HG03066 (cell line): ENCODE measurements around the gene SMPDL3A.

ENCODE experiments used
- ATAC-seq: cut with Tn5 transposase; IDR thresholded peaks from one replicate; pipeline ENCODE4 v1.9.1; 2021; ENCODE audit warnings: low read depth; ENCODE audit not compliant: unreplicated experiment

The SMPDL3A gene

DNA sequence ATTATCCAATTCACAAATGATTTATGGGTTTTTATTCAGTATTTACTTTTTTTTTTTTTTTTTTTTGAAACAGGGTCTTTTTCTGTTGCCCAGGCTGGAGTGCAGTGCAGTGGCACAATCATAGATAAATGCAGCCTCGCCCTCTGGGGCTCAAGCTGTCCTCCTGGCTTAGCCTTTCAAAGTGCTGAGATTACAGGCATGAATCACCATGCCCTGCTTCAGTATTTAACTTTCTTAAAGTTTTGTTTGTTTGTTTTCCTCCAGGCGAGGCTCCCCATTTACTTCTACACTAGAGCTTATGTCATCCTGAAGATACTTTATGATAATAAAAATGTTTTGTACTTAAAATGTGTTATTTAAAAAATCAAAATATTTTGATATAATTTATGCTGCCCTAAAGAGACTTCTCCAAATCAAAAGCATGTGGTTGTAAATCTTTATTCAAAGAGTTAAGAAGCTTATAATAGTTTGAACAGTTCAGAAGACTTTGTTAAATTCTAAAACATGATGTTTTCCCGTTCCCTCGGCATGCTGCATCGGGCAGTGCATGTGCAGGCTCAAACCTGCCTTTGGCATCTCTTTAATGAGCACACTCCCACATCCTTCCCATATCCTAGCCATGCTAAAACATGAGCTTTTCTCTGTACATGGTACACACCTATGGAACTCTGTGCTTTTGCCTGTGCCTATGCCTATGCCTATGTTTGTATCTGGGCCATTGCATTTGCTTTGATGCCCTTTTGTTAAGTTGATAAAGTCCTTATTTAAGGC, 11.0 kb downstream of the SMPDL3A start:
- no peak for ATAC-seq

DNA sequence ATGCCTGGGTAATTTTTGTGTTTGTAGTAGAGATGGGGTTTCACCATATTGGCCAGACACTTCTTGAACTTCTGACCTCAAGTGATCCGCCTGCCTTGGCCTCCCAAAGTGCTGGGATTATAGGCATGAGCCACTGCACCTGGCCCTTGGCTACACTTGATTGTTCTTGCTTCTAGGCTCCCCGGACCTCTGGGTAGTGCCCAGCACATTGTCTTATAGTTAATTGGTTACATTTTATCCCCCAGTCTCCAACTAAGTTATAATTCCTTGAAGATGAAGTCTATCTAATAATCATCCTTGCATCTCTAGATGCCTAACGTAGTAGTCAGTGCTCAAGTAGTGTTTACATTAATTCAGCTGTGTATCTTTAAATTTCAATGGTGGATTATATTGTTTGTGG, 11.8 kb downstream of the SMPDL3A start:
- no peak for ATAC-seq

DNA sequence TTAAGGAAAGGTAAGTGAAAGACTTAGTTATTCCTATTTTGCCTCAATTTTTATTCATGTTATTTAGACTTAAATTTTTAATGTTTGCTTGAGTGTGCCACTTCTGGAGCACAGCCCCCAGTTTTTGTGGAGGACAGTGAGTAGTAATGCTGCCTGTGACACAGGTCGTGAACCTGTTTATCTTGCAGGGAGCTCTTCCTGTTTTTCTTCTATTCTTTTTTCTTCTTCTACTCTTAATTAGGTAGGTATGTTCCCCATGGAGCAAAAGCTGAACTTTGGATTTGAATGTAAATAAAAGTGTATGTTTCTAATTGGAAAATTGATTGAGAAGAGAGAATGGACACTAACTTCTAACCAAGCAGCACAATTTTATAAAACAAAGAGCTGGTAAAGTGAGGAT, 12.3 kb downstream of the SMPDL3A start:
- no peak for ATAC-seq

DNA sequence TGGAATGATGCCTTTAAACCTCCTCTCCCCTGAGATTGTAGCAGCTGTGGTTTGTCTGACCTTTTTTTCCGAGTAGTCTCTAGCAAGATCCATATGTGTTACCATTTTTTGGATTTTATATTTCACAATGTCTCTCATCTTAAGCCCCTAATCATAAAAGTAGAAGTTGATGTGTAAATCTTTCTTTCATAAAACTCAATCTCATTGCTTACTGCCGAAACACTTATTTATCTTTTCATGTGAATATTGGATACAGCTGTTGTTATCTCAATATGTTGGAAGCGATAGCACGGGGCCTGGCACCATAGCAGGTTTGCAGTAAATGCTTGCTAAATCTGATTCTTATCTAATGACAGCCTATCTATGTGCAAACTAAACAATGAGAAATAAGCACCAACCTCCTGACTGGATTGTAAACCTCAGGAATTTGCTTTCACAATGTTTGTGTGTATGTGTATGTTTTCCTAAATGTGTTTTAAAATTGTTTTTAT, 14.2 kb downstream of the SMPDL3A start:
- no peak for ATAC-seq

DNA sequence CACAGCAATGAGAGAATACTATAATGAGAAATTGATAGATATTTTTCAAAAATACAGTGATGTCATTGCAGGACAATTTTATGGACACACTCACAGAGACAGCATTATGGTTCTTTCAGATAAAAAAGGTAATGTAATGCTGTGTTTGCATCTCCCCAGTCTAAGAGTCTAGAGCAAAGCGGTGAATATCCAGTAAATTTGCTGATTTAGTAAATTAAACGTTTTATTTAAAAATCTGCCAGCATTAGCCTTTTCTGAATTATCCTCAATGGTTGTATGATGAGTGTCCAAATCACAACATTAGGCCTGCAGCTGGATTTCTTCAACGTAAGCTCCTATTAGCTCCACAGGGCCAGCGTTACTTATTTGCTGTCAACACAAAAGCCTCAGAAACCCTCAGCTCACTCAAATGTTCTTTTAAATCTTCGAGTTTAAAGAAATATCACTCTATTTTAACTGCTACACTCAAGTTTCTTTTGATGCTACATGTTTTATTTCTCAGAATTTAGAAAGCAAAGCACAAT, 16.0 kb downstream of the SMPDL3A start:
- no peak for ATAC-seq

DNA sequence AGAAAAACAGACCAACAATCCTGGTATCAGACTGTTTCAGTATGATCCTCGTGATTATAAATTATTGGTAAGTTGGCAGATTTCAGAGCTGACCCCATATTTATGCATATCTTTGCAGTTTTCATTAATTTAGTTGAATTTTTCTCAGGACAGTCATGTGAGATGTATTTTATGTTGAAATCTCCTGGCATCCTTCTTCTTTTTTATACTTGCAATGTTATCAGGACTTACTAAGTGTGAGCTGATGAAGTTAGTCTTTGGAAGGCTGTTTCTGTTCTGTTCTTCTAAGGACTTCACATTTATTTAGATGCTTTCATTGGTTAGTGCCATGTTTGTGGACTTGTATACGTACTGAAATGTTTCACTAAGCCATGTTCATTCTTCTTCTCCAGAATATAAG, 17.2 kb downstream of the SMPDL3A start:
- no peak for ATAC-seq

DNA sequence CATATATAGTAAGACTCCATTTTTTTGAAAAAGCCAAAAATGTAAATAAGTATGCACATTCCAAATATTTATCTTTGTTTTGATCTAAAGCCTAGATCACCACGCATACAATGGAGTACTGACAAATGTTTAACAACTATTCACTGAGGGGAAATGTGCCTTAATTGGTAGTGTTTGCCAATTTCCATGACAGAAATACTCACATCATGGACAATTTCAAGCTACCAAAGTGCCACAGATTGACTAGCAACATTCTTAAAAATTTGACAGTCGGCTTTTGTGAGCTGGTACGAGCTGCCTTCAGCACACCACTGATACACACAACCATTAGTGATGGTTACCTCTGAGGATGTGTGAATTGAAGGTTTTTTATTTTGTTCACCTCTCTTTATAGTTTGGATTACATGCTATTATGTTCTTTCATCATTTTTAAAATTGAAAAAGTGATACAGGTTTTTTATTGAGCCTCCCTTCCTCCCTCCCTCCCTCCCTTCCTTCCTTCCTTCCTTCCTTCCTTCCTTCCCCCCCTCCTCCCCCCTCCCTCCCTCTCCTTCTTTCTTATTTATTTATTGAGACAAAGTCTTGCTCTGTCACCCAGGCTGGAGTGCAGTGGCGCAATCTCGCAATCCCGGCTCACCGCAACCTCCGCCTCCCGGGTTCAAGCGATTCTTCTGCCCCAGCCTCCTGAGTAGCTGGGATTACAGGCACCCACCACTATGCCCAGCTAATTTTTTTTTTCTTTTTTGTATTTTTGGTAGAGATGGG, 19.2 kb downstream of the SMPDL3A start:
- no peak for ATAC-seq

DNA sequence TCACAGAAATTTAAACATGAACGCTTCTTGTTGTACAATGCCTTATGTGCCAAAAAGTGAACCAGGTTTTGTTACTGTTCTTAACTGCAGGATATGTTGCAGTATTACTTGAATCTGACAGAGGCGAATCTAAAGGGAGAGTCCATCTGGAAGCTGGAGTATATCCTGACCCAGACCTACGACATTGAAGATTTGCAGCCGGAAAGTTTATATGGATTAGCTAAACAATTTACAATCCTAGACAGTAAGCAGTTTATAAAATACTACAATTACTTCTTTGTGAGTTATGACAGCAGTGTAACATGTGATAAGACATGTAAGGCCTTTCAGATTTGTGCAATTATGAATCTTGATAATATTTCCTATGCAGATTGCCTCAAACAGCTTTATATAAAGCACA, 19.9 kb downstream of the SMPDL3A start:
- ATAC-seq, result no peak

DNA sequence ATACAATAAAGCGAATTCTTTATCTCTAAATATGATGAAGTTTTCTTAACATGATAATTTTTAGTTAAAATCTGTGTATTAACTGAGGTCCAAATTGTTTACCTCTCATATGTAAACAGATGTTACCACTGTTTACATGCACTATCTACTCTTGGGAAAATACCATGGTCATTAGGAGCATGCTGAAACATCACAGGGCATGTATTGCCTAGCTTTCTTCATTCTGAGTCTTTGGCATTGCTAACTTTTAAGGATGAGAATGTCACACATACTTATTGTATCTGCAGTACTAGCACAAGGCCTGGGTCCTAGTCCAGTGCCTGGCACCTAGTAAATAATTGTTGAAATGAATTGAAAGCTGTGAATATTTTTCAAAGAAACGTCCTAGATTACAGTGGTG, 20.6 kb downstream of the SMPDL3A start:
- ATAC-seq, result no peak

DNA sequence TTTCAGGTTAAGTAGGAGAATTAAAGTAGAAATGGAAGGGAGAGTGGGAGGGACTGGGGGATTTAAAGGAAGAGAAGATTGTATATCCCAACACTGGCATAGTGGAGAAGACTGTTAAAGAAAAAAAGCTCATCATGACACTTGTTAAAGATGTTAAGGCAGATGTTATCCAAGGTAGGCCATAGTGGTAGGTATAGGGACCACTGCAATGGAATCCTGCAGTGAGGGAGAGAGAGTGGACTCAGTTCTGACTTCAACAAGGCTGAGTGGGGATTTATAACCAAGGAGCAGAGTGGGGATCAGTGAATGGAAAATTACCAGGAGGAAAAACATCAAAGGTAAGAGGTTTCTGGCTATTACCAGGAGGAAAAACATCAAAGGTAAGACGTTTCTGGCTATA, 21.1 kb downstream of the SMPDL3A start:
- ATAC-seq, result no peak

DNA sequence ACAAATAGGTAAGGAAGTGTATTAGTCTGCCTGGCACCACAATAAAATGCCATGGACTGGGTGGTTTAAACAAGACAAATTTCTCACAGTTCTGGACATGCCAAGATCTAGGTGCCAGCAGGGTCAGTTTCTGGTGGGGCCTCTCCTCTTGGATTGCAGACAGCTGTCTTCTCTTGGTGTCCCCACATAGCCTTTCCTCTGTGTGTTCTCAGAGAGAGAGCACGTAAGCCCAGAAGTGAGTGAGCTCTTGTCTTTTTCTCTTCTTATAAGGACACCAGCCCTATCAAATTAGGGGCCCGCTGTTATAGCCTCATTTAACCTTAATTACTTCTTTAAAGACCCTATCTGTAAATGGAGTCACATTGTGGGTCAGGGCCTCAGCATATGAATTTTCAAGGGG, 28.3 kb downstream of the SMPDL3A start:
- ATAC-seq, result no peak

DNA sequence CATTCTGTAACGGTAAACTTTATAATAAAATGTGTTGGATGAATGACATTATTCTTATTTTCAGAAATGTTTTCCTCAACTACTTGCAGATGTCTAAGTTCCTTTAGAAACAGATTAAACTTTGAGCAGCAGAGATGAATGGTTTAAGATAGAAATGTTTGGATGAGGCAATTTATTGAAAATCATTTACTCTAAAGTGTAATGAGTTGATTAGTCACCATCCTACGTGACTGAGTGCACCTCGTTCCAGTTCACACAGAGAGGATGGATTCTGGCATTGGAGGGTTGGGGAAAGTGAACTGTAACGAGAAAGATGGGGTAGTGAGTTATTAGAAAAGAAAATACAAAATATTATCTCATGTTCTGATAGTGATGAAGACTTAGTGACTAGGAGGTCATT, 28.7 kb downstream of the SMPDL3A start:
- no peak for ATAC-seq

DNA sequence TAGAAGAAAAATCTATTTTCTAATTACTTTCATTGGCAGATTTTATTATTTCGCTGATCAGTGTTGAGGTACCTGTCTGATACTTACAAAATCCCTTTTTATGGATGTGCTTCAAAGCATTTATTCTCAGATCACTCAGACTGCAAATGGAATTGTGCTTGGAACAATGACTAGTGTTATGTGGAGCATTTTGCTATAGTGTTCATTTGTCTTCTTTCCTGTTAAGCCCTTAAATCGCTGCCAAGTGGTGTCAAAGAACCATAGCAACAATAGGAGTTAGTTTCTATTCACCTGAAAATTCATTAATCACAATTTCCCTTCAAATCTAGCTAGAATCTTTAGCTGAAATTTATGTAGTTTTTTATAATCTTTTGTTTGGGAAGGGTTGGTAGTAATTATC, 29.8 kb downstream of the SMPDL3A start:
- no peak for ATAC-seq

DNA sequence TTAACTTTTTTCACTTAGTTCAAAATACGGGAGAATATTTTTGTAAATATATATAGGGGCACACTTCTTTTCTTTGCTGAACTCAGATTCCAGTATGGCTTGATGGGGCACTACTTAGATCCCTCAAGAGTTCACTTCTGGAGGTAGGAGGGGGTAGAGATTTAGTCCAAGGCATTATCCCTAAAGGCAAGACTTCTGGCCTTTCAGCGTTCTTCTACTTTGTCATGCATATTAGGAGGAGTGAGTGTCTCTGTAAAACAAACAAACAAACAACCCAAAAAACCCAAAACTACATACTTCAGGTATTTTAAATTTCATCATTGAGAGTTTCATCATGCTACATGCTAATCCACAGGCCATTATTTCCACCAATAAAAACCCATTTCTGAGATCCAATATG, 32.0 kb downstream of the SMPDL3A start:
- no peak for ATAC-seq

DNA sequence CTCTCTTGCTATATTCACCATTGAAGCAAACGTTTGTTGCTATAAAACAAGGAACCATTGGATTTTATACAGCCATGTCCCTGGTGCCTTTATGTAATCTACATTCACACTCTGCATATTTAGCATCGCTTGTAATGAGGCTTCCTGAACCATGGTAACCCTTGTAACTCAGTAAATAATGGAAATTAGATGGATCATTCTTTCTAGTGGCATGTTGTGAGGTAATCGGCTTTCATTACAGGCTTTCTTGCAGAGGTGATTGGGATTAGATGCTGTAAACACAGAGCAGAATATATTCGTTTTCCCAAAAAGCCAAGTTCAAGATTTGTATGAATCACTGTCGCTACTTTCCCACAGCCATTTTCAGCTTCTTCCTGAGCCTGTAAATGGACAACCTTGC, 36.1 kb downstream of the SMPDL3A start:
- ATAC-seq, result no peak

DNA sequence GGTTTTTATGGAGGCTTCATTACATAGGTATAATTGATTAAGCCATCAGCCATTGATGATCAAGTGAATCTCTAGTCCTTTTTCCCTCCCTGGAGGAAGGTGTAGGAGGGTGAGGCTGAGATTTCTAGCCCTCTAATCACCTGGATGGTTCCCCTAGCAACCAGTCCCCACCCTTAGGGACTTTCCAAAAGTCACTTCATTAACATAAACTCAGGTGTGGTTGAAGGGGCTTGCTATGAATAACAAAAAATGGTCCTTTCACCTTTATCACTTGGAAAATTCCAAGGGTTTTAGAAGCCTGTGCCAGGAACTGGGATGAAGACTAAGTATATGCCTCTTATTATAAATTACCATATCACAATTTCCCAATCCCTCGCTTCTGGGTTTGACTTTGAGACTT, 40.4 kb downstream of the SMPDL3A start:
- no peak for ATAC-seq

DNA sequence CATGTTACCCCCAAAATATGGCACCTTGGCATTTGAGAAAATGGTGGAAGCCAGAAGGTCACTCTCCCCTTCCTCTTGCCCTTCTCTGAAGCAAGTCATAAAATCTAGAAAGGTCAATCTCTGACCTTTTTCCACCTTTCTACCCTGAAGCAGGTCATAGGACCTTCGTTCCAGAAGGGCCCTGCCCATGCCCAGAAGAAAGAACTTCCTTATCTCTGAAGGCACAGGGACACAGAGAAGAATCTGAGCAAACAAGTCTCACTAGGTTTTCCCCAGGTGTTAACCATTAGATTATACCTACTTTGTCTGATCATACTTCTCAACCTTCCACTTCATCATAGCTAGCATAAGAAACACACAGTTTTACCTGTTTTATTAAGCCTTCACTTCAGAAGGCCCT, 42.5 kb downstream of the SMPDL3A start:
- no peak for ATAC-seq

DNA sequence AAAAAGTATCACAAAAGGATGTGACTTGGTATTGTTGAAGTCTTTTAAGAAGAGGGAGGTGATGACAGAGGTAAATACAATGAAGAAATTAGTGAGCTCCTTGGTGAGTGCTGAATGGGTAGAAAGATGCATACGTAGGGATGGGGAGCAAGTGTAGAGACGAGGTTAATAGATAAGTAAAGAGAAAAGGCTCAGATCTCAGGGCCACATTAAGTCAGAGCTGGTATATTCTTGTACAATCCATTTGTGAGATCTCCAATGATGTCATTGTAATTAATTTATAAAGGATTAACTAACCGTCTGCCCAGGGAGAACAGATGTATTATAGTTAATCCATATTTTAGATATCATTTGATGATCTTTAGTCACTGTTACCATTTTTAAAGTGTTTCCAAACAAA, 43.4 kb downstream of the SMPDL3A start:
- ATAC-seq, result no peak

DNA sequence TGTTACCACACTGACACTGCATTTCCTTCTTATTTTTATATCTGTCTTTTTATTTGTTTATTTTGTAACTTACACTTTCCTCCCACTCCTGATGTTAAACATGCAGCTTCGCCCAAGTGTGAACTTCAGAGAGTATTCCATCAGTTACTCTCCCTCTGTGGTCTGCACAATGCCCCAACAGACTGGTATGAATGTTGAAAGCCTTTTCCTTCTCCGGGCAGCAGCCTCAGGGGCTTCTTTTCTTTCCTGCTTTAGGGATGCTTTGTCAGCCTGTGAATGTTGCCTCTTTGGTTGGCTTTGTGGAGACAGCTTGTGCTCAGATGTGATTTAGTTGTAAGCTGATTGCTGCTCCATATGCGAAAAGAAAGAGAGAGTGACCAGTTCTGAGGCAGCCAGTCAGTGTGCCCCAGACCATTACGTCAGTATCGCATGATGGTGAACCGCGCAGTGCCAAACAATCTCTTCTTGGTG, 44.0 kb downstream of the SMPDL3A start:
- no peak for ATAC-seq

DNA sequence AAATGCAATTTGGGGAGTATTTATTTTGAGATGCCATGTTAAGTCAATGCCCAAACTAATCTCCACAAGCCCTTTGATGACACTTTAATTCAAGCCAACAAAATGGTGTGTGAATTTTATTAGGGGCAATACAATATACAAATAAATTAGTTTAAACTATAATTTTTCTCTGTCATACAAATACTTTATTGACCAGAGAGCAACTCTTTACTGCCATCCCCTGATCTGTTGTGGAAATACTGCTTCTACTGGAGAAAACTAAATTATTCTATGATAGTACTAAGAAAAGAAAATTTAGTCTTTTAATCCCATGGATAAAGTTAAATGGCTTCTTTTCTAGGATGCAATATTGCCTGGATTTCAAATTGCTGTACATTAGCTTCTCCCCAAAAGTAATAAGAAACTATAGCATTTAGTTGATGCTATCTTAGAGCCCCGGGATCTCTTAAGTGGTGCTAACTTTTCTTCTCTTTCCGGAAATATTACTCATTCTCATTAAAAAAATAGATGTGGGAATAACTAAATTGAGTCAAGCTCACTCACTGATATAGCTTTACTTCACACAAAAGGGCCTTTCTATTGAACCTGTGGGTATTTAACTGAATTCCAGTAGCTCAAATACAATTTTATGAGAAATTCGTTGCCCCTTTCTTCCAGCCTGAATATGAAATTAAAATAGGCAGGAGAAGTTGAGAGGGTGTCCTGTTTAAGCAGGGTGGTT, 49.2 kb downstream of the SMPDL3A start:
- no peak for ATAC-seq

DNA sequence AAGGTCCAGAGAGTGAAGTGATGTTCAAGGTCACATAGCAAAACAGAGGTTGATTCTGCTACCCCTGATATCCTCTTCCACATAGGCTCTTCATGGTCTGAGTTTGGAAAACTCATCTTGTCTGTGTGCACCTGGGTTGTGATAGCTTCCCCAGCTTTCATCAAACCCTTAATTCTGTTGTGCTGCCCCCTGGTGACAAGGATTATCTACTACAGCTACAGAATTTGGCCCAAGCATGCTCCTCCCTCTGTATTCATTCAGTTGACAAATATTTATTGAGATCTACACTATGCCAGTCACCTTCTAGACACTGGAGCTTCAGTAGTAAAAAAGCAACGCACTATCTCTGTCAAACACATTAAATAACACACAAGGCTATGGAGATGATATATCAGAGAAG, 50.4 kb downstream of the SMPDL3A start:
- ATAC-seq, result peak; percentile 89
